ENCODE results near the gene OPCML. TPM values are rescaled to one million over a fixed set of nuclear protein-coding genes. Genes with fewer than 3 reads are reported as not detected.

The OPCML gene
- total RNA-seq, 1 donor from 2014 or later: not detected

GRCh38 chr11:132992838-132993631 is 539.3 kb downstream of the OPCML start:
- H3K27me3 ChIP-seq: no peaks in the 10 kb centered on the region
- intact Hi-C loops (cut with DNase I): no loop called here
- DNase-seq (ENCODE audit: low spot score in 2 of 2): no peak
- H3K4me3 ChIP-seq: no peak overlapping the region
- no peaks in the 10 kb centered on the region for H3K36me3 ChIP-seq
- no peaks in the 10 kb centered on the region for H3K4me1 ChIP-seq
- no peak for TF ChIP-seq CTCF (IDR thresholded peaks at IDR 0.05)
- no peak overlapping the region for H3K27ac ChIP-seq
- no peaks in the 10 kb centered on the region for H3K9me3 ChIP-seq

DNA sequence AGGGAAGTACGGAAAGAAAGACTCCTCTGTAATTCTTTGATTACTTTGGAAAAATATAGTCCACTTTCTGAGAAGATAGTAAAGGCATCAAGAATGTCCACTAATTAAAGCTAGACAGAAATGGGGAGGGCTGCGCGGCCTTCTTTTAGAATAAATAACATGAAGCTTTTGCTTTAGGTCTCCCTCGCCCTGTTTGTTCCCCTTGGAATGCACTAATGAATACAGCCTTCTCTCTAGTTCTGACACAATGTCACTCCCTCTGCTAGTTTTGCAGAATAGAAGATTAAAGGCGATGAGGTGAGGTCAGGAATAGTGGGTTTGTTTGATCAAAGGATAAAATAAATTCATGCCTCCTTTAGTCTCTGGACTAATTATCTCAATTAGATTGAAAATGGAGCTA is 543.9 kb downstream of the OPCML start:
- no peak for TF ChIP-seq CTCF (IDR thresholded peaks at IDR 0.05)
- Histone ChIP-seq H3K36me3 (no peaks in the 10 kb centered on the region), H3K27me3 (no peaks in the 10 kb centered on the region), H3K9me3 (no peaks in the 10 kb centered on the region), H3K4me1 (no peaks in the 10 kb centered on the region), H3K27ac (no peak overlapping the region), H3K4me3 (no peak overlapping the region)
- intact Hi-C loops (cut with DNase I): no loop called here
- no peak for DNase-seq (ENCODE audit: low spot score in 2 of 2)

GRCh38 chr11:132987936-132988335 is 544.4 kb downstream of the OPCML start:
- Histone ChIP-seq H3K4me1 (no peaks in the 10 kb centered on the region), H3K27me3 (no peaks in the 10 kb centered on the region)

GRCh38 chr11:132983641-132983978 is 548.7 kb downstream of the OPCML start:
- no peaks in the 10 kb centered on the region for H3K4me1 ChIP-seq
- H3K9me3 ChIP-seq: no peaks in the 10 kb centered on the region
- H3K36me3 ChIP-seq: no peaks in the 10 kb centered on the region
- no peak overlapping the region for H3K27ac ChIP-seq
- intact Hi-C loops (cut with DNase I): no loop called here
- no peak for TF ChIP-seq CTCF (IDR thresholded peaks at IDR 0.05)
- DNase-seq (ENCODE audit: low spot score in 2 of 2): no peak
- H3K4me3 ChIP-seq: no peak overlapping the region
- no peaks in the 10 kb centered on the region for H3K27me3 ChIP-seq

More at GRCh38 chr11:132987936-132988335, 544.4 kb downstream of the OPCML start:
- Histone ChIP-seq H3K27ac (no peak overlapping the region), H3K4me3 (no peak overlapping the region), H3K9me3 (no peaks in the 10 kb centered on the region), H3K36me3 (no peaks in the 10 kb centered on the region)
- intact Hi-C loops (cut with DNase I): no loop called here
- DNase-seq (ENCODE audit: low spot score in 2 of 2): no peak
- TF ChIP-seq CTCF (IDR thresholded peaks at IDR 0.05): no peak

DNA sequence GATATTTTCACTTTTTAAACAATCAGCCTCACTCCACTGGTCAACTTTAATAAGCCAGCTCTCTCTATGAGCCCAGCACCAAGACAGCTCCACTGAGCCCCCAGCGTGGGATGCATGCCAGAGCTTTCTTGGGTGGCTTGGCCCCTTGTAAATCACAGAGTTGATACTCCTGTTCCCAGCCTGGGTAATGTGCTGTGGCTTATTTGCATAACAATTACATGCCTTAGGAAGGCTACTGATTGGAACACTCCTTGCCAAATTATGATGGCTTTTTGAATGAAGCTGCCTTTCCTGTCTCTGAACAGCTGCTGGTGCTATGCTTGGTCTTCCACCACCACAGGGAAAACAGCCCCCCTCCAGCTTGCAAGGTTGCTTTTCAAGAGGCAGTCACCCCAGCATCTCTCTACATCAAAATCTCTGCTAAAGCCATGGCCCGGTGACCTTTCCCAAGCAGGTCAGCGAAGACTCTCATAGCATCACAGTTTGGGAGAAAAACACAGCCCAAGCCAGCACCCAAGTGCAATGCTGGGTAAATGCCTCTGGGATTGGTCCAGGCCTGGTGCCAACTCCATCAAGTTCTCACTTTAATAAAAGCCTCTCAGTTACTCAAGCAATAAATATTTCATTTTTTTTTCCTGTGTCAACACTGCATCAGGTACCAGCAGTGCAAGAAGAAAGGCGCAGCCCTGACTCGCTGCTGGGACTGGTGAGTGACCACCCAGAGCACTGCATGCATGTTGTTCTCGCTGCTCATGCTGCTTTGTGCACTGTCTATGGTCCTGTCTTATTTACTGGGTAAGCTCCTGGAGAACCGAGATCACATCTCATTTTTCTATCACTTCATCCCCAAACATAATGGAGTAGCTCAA is 549.3 kb downstream of the OPCML start:
- H3K27me3 ChIP-seq: no peaks in the 10 kb centered on the region
- no peak overlapping the region for H3K4me3 ChIP-seq
- no peaks in the 10 kb centered on the region for H3K9me3 ChIP-seq
- H3K36me3 ChIP-seq: no peaks in the 10 kb centered on the region
- H3K4me1 ChIP-seq: no peaks in the 10 kb centered on the region
- TF ChIP-seq CTCF (IDR thresholded peaks at IDR 0.05): no peak
- intact Hi-C loops (cut with DNase I): no loop called here
- H3K27ac ChIP-seq: no peak overlapping the region
- no peak for DNase-seq (ENCODE audit: low spot score in 2 of 2)
